Activated naive CD8-positive, alpha-beta T cell treated with anti-CD3 and anti-CD28 coated beads, Interleukin-2, amount 50 U/mL, for 24 hours (primary cell): ENCODE data around the gene OCA2.

Source experiments
- ATAC-seq: fragments of 150-1000 bp; cut with Tn5 transposase; one replicate; pipeline ENCODE4 v1.10.0; 2021
- DNase-seq: peaks from one replicate; pipeline ENCODE4 v3.0.0; 2021
- H3K27ac Mint-ChIP-seq: one replicate; pipeline ENCODE4 v1.8.0; 2021; ENCODE audit warnings: mild to moderate bottlenecking, mixed read lengths
- H3K27me3 Mint-ChIP-seq: one replicate; pipeline ENCODE4 v1.8.0; 2021; ENCODE audit warnings: mixed read lengths
- H3K36me3 Mint-ChIP-seq: one replicate; pipeline ENCODE4 v1.8.0; 2021; ENCODE audit warnings: low read depth, mixed read lengths
- H3K4me1 Mint-ChIP-seq: one replicate; pipeline ENCODE4 v1.8.0; 2021; ENCODE audit warnings: mixed read lengths
- H3K4me3 Mint-ChIP-seq: one replicate; pipeline ENCODE4 v1.8.0; 2021; ENCODE audit warnings: mild to moderate bottlenecking, moderate library complexity, mixed read lengths
- H3K9me3 Mint-ChIP-seq: one replicate; pipeline ENCODE4 v1.8.0; 2021; ENCODE audit warnings: mixed read lengths

OCA2 gene

GRCh38 chr15:27817258-27817657 is 281.9 kb downstream of the OCA2 start:
- ATAC-seq (no peak), DNase-seq (no peak)
- H3K9me3 Mint-ChIP-seq, result peaks cover 14% of the 10 kb centered on the region
- H3K36me3 Mint-ChIP-seq, result no peaks in the 10 kb centered on the region
- peaks cover 4% of the 10 kb centered on the region for H3K27me3 Mint-ChIP-seq
- H3K4me1 Mint-ChIP-seq, result no peaks in the 10 kb centered on the region
- H3K4me3 Mint-ChIP-seq, result no peak overlapping the region
- H3K27ac Mint-ChIP-seq, result no peak overlapping the region

- DNase-seq (no peak), ATAC-seq (no peak)
- Mint-ChIP-seq H3K4me3 (no peak overlapping the region), H3K36me3 (no peaks in the 10 kb centered on the region), H3K27ac (no peak overlapping the region), H3K9me3 (peaks cover 14% of the 10 kb centered on the region), H3K4me1 (no peaks in the 10 kb centered on the region), H3K27me3 (peaks cover 4% of the 10 kb centered on the region)
Observed at GRCh38 chr15:27816790-27817189, 282.3 kb downstream of the OCA2 start.

- no peak for ATAC-seq
- H3K27ac Mint-ChIP-seq, result no peak overlapping the region
- no peaks in the 10 kb centered on the region for H3K4me1 Mint-ChIP-seq
- H3K36me3 Mint-ChIP-seq, result no peaks in the 10 kb centered on the region
- H3K9me3 Mint-ChIP-seq, result peaks cover 8% of the 10 kb centered on the region
- H3K27me3 Mint-ChIP-seq, result no peaks in the 10 kb centered on the region
- DNase-seq, result no peak
- H3K4me3 Mint-ChIP-seq, result no peak overlapping the region
Observed at GRCh38 chr15:27815035-27815434, 284.1 kb downstream of the OCA2 start.

GRCh38 chr15:27813139-27813538 is 286.0 kb downstream of the OCA2 start:
- H3K4me1 Mint-ChIP-seq, result no peaks in the 10 kb centered on the region
- H3K9me3 Mint-ChIP-seq, result peaks cover 8% of the 10 kb centered on the region
- no peak overlapping the region for H3K27ac Mint-ChIP-seq
- H3K4me3 Mint-ChIP-seq, result no peak overlapping the region
- ATAC-seq (no peak), DNase-seq (no peak)
- no peaks in the 10 kb centered on the region for H3K36me3 Mint-ChIP-seq
- no peaks in the 10 kb centered on the region for H3K27me3 Mint-ChIP-seq

- ATAC-seq, result no peak
- Mint-ChIP-seq H3K4me1 (no peaks in the 10 kb centered on the region), H3K9me3 (no peaks in the 10 kb centered on the region), H3K36me3 (no peaks in the 10 kb centered on the region), H3K27me3 (peaks cover 2% of the 10 kb centered on the region), H3K4me3 (no peak overlapping the region), H3K27ac (no peak overlapping the region)
- no peak for DNase-seq
Observed at GRCh38 chr15:27808182-27808581, 290.9 kb downstream of the OCA2 start.

- H3K4me3 Mint-ChIP-seq, result no peak overlapping the region
Observed at GRCh38 chr15:27807335-27807734, 291.8 kb downstream of the OCA2 start.

GRCh38 chr15:27806396-27806795 is 292.7 kb downstream of the OCA2 start:
- no peaks in the 10 kb centered on the region for H3K9me3 Mint-ChIP-seq
- DNase-seq (no peak), ATAC-seq (no peak)
- no peak overlapping the region for H3K4me3 Mint-ChIP-seq
- H3K27me3 Mint-ChIP-seq, result peaks cover 2% of the 10 kb centered on the region
- H3K36me3 Mint-ChIP-seq, result no peaks in the 10 kb centered on the region
- no peak overlapping the region for H3K27ac Mint-ChIP-seq
- no peaks in the 10 kb centered on the region for H3K4me1 Mint-ChIP-seq

More at GRCh38 chr15:27807335-27807734, 291.8 kb downstream of the OCA2 start:
- ATAC-seq, result no peak
- DNase-seq, result no peak
- Mint-ChIP-seq H3K27me3 (peaks cover 2% of the 10 kb centered on the region), H3K27ac (no peak overlapping the region), H3K9me3 (no peaks in the 10 kb centered on the region), H3K36me3 (no peaks in the 10 kb centered on the region), H3K4me1 (no peaks in the 10 kb centered on the region)

GRCh38 chr15:27805261-27806220 is 293.6 kb downstream of the OCA2 start:
- peaks cover 2% of the 10 kb centered on the region for H3K27me3 Mint-ChIP-seq
- no peak for DNase-seq
- no peak for ATAC-seq
- H3K4me3 Mint-ChIP-seq, result no peak overlapping the region
- H3K36me3 Mint-ChIP-seq, result no peaks in the 10 kb centered on the region
- no peak overlapping the region for H3K27ac Mint-ChIP-seq
- H3K4me1 Mint-ChIP-seq, result no peaks in the 10 kb centered on the region
- no peaks in the 10 kb centered on the region for H3K9me3 Mint-ChIP-seq

GRCh38 chr15:27804569-27805260 is 294.4 kb downstream of the OCA2 start:
- Mint-ChIP-seq H3K4me1 (no peaks in the 10 kb centered on the region), H3K4me3 (no peak overlapping the region), H3K9me3 (no peaks in the 10 kb centered on the region), H3K27me3 (peaks cover 2% of the 10 kb centered on the region), H3K27ac (no peak overlapping the region), H3K36me3 (no peaks in the 10 kb centered on the region)
- DNase-seq (no peak), ATAC-seq (no peak)

- no peak for DNase-seq
- Mint-ChIP-seq H3K27ac (no peak overlapping the region), H3K9me3 (no peaks in the 10 kb centered on the region), H3K36me3 (no peaks in the 10 kb centered on the region), H3K4me1 (no peaks in the 10 kb centered on the region), H3K4me3 (no peak overlapping the region), H3K27me3 (no peaks in the 10 kb centered on the region)
- ATAC-seq, result no peak
Observed at GRCh38 chr15:27798807-27799206, 300.3 kb downstream of the OCA2 start.

- Mint-ChIP-seq H3K4me3 (no peak overlapping the region), H3K9me3 (no peaks in the 10 kb centered on the region), H3K4me1 (no peaks in the 10 kb centered on the region), H3K36me3 (no peaks in the 10 kb centered on the region), H3K27me3 (no peaks in the 10 kb centered on the region), H3K27ac (no peak overlapping the region)
- ATAC-seq (no peak), DNase-seq (no peak)
Observed at GRCh38 chr15:27797765-27798164, 301.4 kb downstream of the OCA2 start.

GRCh38 chr15:27796405-27797320 is 302.5 kb downstream of the OCA2 start:
- ATAC-seq (no peak), DNase-seq (no peak)
- Mint-ChIP-seq H3K4me1 (no peaks in the 10 kb centered on the region), H3K9me3 (no peaks in the 10 kb centered on the region), H3K27ac (no peak overlapping the region), H3K4me3 (no peak overlapping the region), H3K27me3 (peaks cover 2% of the 10 kb centered on the region), H3K36me3 (no peaks in the 10 kb centered on the region)

GRCh38 chr15:27792756-27793264 is 306.3 kb downstream of the OCA2 start:
- no peak for DNase-seq
- Mint-ChIP-seq H3K27ac (no peak overlapping the region), H3K4me3 (no peak overlapping the region), H3K4me1 (no peaks in the 10 kb centered on the region), H3K9me3 (no peaks in the 10 kb centered on the region), H3K27me3 (peaks cover 2% of the 10 kb centered on the region), H3K36me3 (no peaks in the 10 kb centered on the region)
- no peak for ATAC-seq

- Mint-ChIP-seq H3K9me3 (no peaks in the 10 kb centered on the region), H3K36me3 (no peaks in the 10 kb centered on the region), H3K4me1 (no peaks in the 10 kb centered on the region), H3K27me3 (peaks cover 2% of the 10 kb centered on the region), H3K27ac (no peak overlapping the region), H3K4me3 (no peak overlapping the region)
- ATAC-seq (no peak), DNase-seq (no peak)
Observed at GRCh38 chr15:27790270-27790669, 308.8 kb downstream of the OCA2 start.
